ENCODE results near the gene ERC1. TPM values are rescaled to one million over a fixed set of nuclear protein-coding genes. Genes with fewer than 3 reads are reported as not detected.

The ERC1 gene
- total RNA-seq, 2 donors from 2014 or later: 40.3 to 43.0 TPM

GRCh38 chr12:1517734-1518525 lies 526.9 kb downstream of the ERC1 start:
- no peak for DNase-seq (ENCODE audit: low spot score)
- Histone ChIP-seq H3K4me3 (no peak overlapping the region), H3K4me1 (peaks cover 0 to 10% of the 10 kb centered on the region in 2 donors), H3K27me3 (no peaks in the 10 kb centered on the region), H3K9me3 (peaks cover 0 to 7% of the 10 kb centered on the region in 2 donors), H3K27ac (no peak overlapping the region), H3K36me3 (no peaks in the 10 kb centered on the region)
- no peak for TF ChIP-seq CTCF (IDR thresholded peaks at IDR 0.05)

DNA sequence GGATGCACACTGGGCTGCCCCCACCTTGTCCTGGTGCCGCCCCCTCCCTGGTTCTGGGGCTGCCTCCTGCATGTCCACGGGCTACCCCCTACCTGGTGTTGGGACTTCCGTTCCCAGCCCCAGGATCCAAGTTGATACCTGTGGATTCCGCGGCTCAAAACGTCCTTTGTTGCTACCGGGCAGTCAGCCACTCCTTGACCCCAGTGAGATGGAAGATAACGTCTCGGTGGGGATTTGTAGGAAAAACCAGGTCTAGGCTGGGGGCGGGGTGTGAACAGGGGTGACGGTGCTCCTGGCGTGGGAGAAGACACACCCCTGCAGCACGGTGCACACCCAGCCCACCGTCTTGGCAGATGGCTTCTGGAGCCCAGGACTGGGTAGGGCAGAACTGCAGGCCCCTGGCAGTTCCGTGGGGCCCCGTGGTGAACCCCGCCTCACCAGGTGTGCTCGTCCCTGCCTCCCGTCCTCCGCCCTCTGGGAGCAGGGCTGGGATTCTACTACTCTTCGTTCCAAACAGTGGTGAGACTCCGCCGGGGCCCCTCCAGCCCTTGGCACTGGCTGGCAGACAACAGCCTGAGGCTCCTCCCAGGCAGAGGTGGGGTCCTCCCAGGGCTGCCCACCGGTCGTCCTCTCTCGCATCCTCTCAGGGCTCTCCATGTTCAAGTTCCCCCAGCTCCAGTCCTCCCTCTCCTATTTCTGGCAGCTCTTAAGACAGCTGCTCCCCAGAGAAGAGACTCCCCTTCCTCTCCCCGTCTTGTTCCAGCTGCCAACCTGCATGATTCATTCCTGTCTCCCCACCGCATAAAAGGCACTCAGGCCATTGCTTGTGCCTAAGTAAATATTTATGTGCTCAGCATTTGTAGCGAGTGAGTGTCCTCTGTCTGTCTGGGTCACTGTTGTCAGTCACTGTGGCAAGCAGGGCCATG lies 527.8 kb downstream of the ERC1 start:
- no peaks in the 10 kb centered on the region for H3K36me3 ChIP-seq
- DNase-seq (ENCODE audit: low spot score): no peak
- H3K4me1 ChIP-seq: peaks cover 0 to 10% of the 10 kb centered on the region in 2 donors
- H3K27me3 ChIP-seq: no peaks in the 10 kb centered on the region
- no peak for TF ChIP-seq CTCF (IDR thresholded peaks at IDR 0.05)
- peaks cover 0 to 7% of the 10 kb centered on the region in 2 donors for H3K9me3 ChIP-seq
- no peak overlapping the region for H3K4me3 ChIP-seq
- no peak overlapping the region for H3K27ac ChIP-seq

- H3K4me3 ChIP-seq: no peak overlapping the region
- H3K27me3 ChIP-seq: no peaks in the 10 kb centered on the region
- peaks cover 0 to 10% of the 10 kb centered on the region in 2 donors for H3K4me1 ChIP-seq
- no peaks in the 10 kb centered on the region for H3K36me3 ChIP-seq
- no peak overlapping the region for H3K27ac ChIP-seq
- H3K9me3 ChIP-seq: peaks cover 0 to 7% of the 10 kb centered on the region in 2 donors
- no peak for TF ChIP-seq CTCF (IDR thresholded peaks at IDR 0.05)
- DNase-seq (ENCODE audit: low spot score): no peak
Observed at GRCh38 chr12:1519642-1520041, 528.6 kb downstream of the ERC1 start.

GRCh38 chr12:1523046-1523445 lies 532.0 kb downstream of the ERC1 start:
- H3K27me3 ChIP-seq: no peaks in the 10 kb centered on the region
- no peak for TF ChIP-seq CTCF (IDR thresholded peaks at IDR 0.05)
- peaks cover 0 to 10% of the 10 kb centered on the region in 2 donors for H3K4me1 ChIP-seq
- no peak overlapping the region for H3K27ac ChIP-seq
- DNase-seq (ENCODE audit: low spot score): no peak
- no peaks in the 10 kb centered on the region for H3K9me3 ChIP-seq
- no peak overlapping the region for H3K4me3 ChIP-seq
- H3K36me3 ChIP-seq: no peaks in the 10 kb centered on the region

GRCh38 chr12:1523558-1524050 lies 532.6 kb downstream of the ERC1 start:
- TF ChIP-seq CTCF (IDR thresholded peaks at IDR 0.05): no peak
- Histone ChIP-seq H3K4me1 (peaks cover 0 to 10% of the 10 kb centered on the region in 2 donors), H3K27me3 (no peaks in the 10 kb centered on the region), H3K9me3 (no peaks in the 10 kb centered on the region), H3K36me3 (no peaks in the 10 kb centered on the region), H3K4me3 (no peak overlapping the region), H3K27ac (no peak overlapping the region)
- DNase-seq (ENCODE audit: low spot score): no peak

Data from right atrium auricular region (tissue), 2 donors.